ENCODE measurements around the gene SPEF2.

DNA sequence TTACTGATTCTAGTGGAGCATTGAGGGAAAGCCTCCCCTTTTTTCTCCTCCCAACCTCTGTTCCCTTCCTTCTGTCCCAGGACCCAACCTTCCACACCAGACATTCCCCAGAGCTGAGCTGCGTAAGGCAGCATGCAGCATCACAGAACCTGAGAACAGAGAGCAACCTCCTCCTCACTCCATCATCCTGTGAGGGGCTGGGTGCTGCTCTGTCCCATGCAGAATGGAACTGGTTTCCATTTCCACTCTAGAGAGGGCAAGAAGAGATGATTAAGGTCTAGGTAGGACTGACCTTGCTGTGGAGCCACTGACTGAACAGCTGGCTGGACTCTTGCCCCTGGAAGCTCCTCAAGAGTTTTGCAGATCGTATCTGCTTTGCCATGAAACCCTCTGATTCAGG lies 208.9 kb downstream of the SPEF2 start:
- TF ChIP-seq, protein P1, sequence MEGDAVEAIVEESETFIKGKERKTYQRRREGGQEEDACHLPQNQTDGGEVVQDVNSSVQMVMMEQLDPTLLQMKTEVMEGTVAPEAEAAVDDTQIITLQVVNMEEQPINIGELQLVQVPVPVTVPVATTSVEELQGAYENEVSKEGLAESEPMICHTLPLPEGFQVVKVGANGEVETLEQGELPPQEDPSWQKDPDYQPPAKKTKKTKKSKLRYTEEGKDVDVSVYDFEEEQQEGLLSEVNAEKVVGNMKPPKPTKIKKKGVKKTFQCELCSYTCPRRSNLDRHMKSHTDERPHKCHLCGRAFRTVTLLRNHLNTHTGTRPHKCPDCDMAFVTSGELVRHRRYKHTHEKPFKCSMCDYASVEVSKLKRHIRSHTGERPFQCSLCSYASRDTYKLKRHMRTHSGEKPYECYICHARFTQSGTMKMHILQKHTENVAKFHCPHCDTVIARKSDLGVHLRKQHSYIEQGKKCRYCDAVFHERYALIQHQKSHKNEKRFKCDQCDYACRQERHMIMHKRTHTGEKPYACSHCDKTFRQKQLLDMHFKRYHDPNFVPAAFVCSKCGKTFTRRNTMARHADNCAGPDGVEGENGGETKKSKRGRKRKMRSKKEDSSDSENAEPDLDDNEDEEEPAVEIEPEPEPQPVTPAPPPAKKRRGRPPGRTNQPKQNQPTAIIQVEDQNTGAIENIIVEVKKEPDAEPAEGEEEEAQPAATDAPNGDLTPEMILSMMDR (IDR thresholded peaks at IDR 0.05; ENCODE audit: insufficient read depth, low read length): no peak
- no peak for TF ChIP-seq POLR2AphosphoS5 (IDR thresholded peaks at IDR 0.05; ENCODE audit: low read depth)
- TF ChIP-seq GABPA (IDR thresholded peaks at IDR 0.05; ENCODE audit: low read depth): no peak

Data from HL-60 (cell line).